ENCODE data around the gene ZDHHC19. TPM values are rescaled to one million over a fixed set of nuclear protein-coding genes. Genes with fewer than 3 reads are reported as not detected.

The ZDHHC19 gene
- total RNA-seq, 1 donor from 2014 or later: not detected

DNA sequence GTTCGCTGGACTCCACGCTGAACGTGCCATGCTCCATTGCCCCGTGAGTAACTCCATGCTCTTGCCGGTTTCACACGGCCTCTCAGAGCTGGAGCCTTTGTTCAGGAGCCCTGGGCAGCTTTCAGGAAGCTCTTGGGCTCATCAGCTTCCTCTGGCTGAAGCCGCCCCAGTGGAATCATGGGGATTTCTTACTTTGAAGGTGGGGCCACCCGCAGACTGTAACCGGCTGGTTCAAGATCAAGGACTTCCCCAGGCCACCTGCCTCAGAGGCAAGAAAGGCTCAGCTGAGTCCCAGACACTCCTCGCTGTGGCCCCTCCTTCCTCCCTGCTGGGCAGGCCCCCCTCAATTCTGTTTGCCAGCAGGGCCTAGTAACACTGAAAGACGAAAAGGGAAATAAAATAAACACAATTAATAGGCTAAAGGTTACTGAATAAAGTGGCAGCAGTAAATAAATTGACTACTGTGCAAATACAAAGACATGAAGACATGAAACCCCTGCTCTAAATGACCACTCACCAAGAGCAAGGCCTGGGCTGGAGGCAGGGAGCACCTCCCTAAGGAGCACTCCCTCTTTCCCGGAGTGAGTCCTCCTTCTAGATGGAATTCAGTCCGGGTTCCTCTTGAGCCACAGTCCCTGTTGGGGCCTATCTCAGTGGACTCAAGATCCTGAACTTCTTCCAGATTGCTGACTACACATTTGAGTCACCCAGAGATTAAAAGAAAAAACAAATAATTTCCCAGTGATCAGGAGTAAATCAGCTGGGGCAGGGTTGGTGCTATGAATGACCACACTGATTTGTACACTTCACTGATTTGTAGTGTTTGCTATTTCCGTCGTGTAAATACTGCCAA is 51.0 kb downstream of the ZDHHC19 start:
- DNase-seq (ENCODE audit: low spot score in 2 of 2): no peak
- no peak for FAIRE-seq

DNA sequence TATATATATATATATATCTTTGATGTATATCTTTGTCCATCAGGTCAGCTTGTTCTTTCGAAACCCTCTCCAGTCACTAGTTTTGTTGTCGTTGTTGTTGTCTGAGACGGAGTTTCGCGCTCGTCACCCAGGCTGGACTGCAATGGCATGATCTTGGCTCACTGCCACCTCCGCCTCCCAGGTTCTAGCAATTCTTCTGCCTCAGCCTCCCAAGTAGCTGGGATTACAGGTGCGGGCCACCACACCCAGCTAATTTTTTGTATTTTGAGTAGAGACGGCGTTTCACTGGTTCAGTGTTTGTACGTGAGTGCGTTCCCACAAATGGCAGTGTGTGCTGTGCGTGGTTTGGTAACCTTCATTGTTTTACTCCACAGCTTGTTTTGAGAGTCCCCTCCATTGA is 51.7 kb downstream of the ZDHHC19 start:
- DNase-seq (ENCODE audit: low spot score in 2 of 2) (no peak), FAIRE-seq (no peak)

DNA sequence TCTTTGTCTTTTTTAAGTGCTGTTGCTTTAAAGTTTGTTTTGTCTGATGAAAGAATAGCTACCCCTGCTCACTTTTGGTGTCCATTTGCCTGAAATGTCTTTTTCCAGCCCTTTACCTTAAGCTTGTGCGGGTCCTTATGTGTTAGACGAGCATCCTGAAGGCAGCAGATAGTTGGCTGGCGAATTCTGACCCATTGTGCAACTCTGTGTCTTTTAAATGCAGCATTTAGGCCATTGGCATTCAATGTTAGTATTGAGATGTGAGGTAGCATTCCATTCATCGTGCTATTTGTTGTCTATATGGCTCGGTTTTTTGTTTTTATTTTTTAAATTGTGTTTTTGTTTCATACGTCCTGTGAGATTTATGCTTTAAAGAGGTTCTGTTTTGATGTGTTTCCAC is 55.0 kb downstream of the ZDHHC19 start:
- DNase-seq (ENCODE audit: low spot score in 2 of 2) (no peak), FAIRE-seq (no peak)

DNA sequence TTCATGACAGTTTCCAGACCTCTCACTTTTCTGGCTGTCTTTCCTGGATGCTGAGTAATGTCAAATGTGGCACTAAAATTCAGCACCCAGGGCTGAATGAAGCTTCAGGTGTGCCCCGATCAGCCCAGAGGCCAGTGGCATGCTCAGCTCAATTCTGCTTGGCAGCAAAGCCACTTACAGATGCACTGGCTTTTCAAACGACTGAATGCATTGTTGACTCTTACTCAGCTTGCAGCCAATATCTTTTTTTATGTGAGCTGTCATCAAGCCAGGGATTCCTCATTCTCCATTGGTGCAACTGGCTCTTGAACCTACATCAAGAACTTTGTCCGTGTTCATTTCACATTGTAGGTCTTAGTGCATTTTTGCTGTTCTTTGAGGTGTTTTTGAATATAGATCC is 60.7 kb downstream of the ZDHHC19 start:
- no peak for DNase-seq (ENCODE audit: low spot score in 2 of 2)
- no peak for FAIRE-seq

GRCh38 chr3:196149831-196150301 is 61.3 kb downstream of the ZDHHC19 start:
- DNase-seq (ENCODE audit: low spot score in 2 of 2) (no peak), FAIRE-seq (no peak)

- DNase-seq (ENCODE audit: low spot score in 2 of 2) (no peak), FAIRE-seq (no peak)
These were observed 61.8 kb downstream of the ZDHHC19 start for GRCh38 chr3:196149375-196149774.

Small RNAs within 50 kb of the gene (small RNA-seq; reads per million reads assigned to genes)
- gene RF00019: not detected

Other genes starting within 250 kb of the ZDHHC19 start
- gene TFRC, start 129.3 kb downstream of the ZDHHC19 start, total RNA-seq: 113 TPM
- gene SLC51A, start 5.1 kb upstream of the ZDHHC19 start, total RNA-seq: not detected
- gene PCYT1A, start 76.3 kb upstream of the ZDHHC19 start, total RNA-seq: 15.1 TPM
- 36.7 TPM for gene DYNLT2B, start 106.8 kb upstream of the ZDHHC19 start, total RNA-seq
- not detected for gene TM4SF19, start 127.0 kb upstream of the ZDHHC19 start, total RNA-seq
- gene UBXN7, start 221.0 kb upstream of the ZDHHC19 start, total RNA-seq: 51.0 TPM